ENCODE data around the gene LRRC7.
"Not testable (repeated sequence)": the region's sequence is repeated elsewhere in the genome, so short reads cannot be mapped to it uniquely, and the experiment has no call there.

The LRRC7 gene

GRCh38 chr1:69987881-69988280 lies 420.2 kb downstream of the LRRC7 start:
- no peak for DNase-seq

GRCh38 chr1:69991644-69992043 lies 423.9 kb downstream of the LRRC7 start:
- DNase-seq, result no peak

- no peak for DNase-seq
Measured at GRCh38 chr1:69992594-69992993, 424.9 kb downstream of the LRRC7 start.

- no peak for DNase-seq
Measured at GRCh38 chr1:69993810-69994209, 426.1 kb downstream of the LRRC7 start.

- no peak for DNase-seq
Measured at GRCh38 chr1:69994241-69994640, 426.5 kb downstream of the LRRC7 start.

GRCh38 chr1:69998847-69999246 lies 431.1 kb downstream of the LRRC7 start:
- no peak for DNase-seq

GRCh38 chr1:70003211-70003908 lies 435.6 kb downstream of the LRRC7 start:
- no peak for DNase-seq

- no peak for DNase-seq
Measured at GRCh38 chr1:70005386-70006034, 437.8 kb downstream of the LRRC7 start.

GRCh38 chr1:70008660-70009059 lies 440.9 kb downstream of the LRRC7 start:
- DNase-seq, result no peak

GRCh38 chr1:70017770-70018169 lies 450.0 kb downstream of the LRRC7 start:
- DNase-seq, result no peak

GRCh38 chr1:70024272-70024671 lies 456.6 kb downstream of the LRRC7 start:
- DNase-seq, result no peak

- no peak for DNase-seq
Measured at GRCh38 chr1:70025052-70025451, 457.3 kb downstream of the LRRC7 start.

- no peak for DNase-seq
Measured at GRCh38 chr1:70025846-70026245, 458.1 kb downstream of the LRRC7 start.

GRCh38 chr1:70033266-70033873 lies 465.6 kb downstream of the LRRC7 start:
- no peak for DNase-seq

- DNase-seq, result no peak
Measured at GRCh38 chr1:70033936-70034335, 466.2 kb downstream of the LRRC7 start.

GRCh38 chr1:70034403-70034802 lies 466.7 kb downstream of the LRRC7 start:
- no peak for DNase-seq

GRCh38 chr1:70038025-70038424 lies 470.3 kb downstream of the LRRC7 start:
- no peak for DNase-seq

GRCh38 chr1:70039485-70039884 lies 471.8 kb downstream of the LRRC7 start:
- DNase-seq, result no peak

- DNase-seq, result no peak
Measured at GRCh38 chr1:70041317-70042045, 473.8 kb downstream of the LRRC7 start.

- DNase-seq, result no peak
Measured at GRCh38 chr1:70042090-70042731, 474.5 kb downstream of the LRRC7 start.

GRCh38 chr1:70043804-70044203 lies 476.1 kb downstream of the LRRC7 start:
- no peak for DNase-seq

- no peak for DNase-seq
Measured at GRCh38 chr1:70044832-70045231, 477.1 kb downstream of the LRRC7 start.

- DNase-seq, result not testable (repeated sequence)
Measured at GRCh38 chr1:70045581-70045980, 477.9 kb downstream of the LRRC7 start.
